OCI-LY3 (cell line): ENCODE data around the gene CLEC4D.

Source experiments
- H2AFZ ChIP-seq: fragments of 200-600, 300-600 bp; shearing (Covaris generic); 2 replicates; pipeline ENCODE4 v1.6.0; 2014; ENCODE audit warnings: antibody characterized with exemption, low read depth, low read length
- H3K27ac ChIP-seq: fragments of 200-600, 300-600 bp; sonication (generic); 2 replicates; pipeline ENCODE4 v1.5.1; 2014; ENCODE audit warnings: mild to moderate bottlenecking, low read length, moderate library complexity, mixed read lengths
- H3K27me3 ChIP-seq: fragments of 200-600, 300-600 bp; sonication (generic); 2 replicates; pipeline ENCODE4 v1.6.1; 2014; ENCODE audit warnings: low read depth, low read length, mixed read lengths
- H3K36me3 ChIP-seq: fragments of 200-600, 300-600 bp; sonication (generic); replicated peaks from 2 replicates; pipeline ENCODE3; 2014; ENCODE audit warnings: low read depth, low read length, mixed read lengths
- H3K4me1 ChIP-seq: fragments of 300-600, 200-600 bp; sonication (generic); 2 replicates; pipeline ENCODE4 v1.6.1; 2014; ENCODE audit warnings: low read length, mixed read lengths
- H3K4me2 ChIP-seq: fragments of 200-600, 300-600 bp; sonication (generic); 2 replicates; pipeline ENCODE4 v1.6.1; 2014; ENCODE audit warnings: low read length, mixed read lengths
- H3K4me3 ChIP-seq: fragments of 300-600, 200-600 bp; sonication (generic); 2 replicates; pipeline ENCODE4 v1.5.1; 2014; ENCODE audit warnings: antibody characterized with exemption, mild to moderate bottlenecking, low read length, moderate library complexity
- H3K79me2 ChIP-seq: fragments of 300-600, 200-600 bp; shearing (Covaris generic); 2 replicates; pipeline ENCODE4 v1.6.1; 2014; ENCODE audit warnings: mild to moderate bottlenecking, low read length, mixed read lengths
- H3K9ac ChIP-seq: fragments of 300-600, 200-600 bp; shearing (Covaris generic); 2 replicates; pipeline ENCODE4 v1.6.0; 2014; ENCODE audit warnings: mild to moderate bottlenecking, low read length, moderate library complexity
- H3K9me3 ChIP-seq: fragments of 200-600, 300-600 bp; shearing (Covaris generic); 2 replicates; pipeline ENCODE4 v1.6.1; 2014; ENCODE audit warnings: low read length, mixed read lengths; ENCODE audit not compliant: insufficient read depth
- H4K20me1 ChIP-seq: fragments of 200-600, 300-600 bp; sonication (generic); 2 replicates; pipeline ENCODE4 v1.6.1; 2016; ENCODE audit warnings: low read length, mixed read lengths; ENCODE audit not compliant: insufficient read depth
- EZH2phosphoT487 ChIP-seq: fragments of 200-600 bp; shearing (Covaris generic); IDR thresholded peaks from 2 replicates; pipeline ENCODE4 v1.6.1; 2018; ENCODE audit warnings: antibody characterized with exemption, mixed run types, low read depth
- TF ChIP-seq, protein P1 (sequence below): fragments of 200-600, 300-600 bp; sonication (generic); IDR thresholded peaks from 2 replicates; pipeline ENCODE4 v1.5.1; 2014; ENCODE audit warnings: antibody characterized with exemption, low read length, low read depth

The CLEC4D gene

DNA sequence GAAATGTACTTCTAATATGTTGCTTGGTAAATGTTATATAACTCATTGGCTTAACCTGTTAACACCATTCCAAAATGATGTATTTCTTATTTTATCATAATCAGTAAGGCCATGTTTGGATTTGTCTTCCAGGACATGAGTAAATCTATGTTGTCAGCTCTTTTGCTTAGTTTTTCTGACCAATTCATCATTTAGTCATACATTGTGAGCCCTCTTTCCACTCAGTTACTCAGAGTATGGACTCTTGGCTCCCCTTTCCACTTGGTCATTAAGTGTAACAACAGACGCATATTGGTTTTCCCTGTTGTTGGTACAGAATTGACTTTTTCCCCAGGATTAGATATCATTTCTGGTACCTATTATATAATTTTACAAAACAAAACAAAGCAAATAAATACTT is 9.0 kb upstream of the CLEC4D start:
- Histone ChIP-seq H3K9ac (no peak overlapping the region), H3K4me3 (no peak overlapping the region)

GRCh38 chr12:8507596-8507995 is 5.7 kb upstream of the CLEC4D start:
- Histone ChIP-seq H3K4me2 (no peak overlapping the region), H4K20me1 (no peaks in the 10 kb centered on the region), H3K4me3 (no peak overlapping the region), H3K9me3 (no peaks in the 10 kb centered on the region), H3K9ac (no peak overlapping the region), H3K27ac (no peak overlapping the region), H2AFZ (no peak overlapping the region), H3K27me3 (peaks cover 33% of the 10 kb centered on the region), H3K36me3 (no peaks in the 10 kb centered on the region), H3K4me1 (peaks cover 29% of the 10 kb centered on the region), H3K79me2 (no peaks in the 10 kb centered on the region)
- TF ChIP-seq, protein P1, sequence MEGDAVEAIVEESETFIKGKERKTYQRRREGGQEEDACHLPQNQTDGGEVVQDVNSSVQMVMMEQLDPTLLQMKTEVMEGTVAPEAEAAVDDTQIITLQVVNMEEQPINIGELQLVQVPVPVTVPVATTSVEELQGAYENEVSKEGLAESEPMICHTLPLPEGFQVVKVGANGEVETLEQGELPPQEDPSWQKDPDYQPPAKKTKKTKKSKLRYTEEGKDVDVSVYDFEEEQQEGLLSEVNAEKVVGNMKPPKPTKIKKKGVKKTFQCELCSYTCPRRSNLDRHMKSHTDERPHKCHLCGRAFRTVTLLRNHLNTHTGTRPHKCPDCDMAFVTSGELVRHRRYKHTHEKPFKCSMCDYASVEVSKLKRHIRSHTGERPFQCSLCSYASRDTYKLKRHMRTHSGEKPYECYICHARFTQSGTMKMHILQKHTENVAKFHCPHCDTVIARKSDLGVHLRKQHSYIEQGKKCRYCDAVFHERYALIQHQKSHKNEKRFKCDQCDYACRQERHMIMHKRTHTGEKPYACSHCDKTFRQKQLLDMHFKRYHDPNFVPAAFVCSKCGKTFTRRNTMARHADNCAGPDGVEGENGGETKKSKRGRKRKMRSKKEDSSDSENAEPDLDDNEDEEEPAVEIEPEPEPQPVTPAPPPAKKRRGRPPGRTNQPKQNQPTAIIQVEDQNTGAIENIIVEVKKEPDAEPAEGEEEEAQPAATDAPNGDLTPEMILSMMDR, result no peak
- no peak for TF ChIP-seq EZH2phosphoT487

More for the DNA sequence above, 9.0 kb upstream of the CLEC4D start:
- H4K20me1 ChIP-seq, result no peaks in the 10 kb centered on the region
- H3K9me3 ChIP-seq, result no peaks in the 10 kb centered on the region
- H3K79me2 ChIP-seq, result no peaks in the 10 kb centered on the region
- TF ChIP-seq, protein P1, result no peak
- no peak for TF ChIP-seq EZH2phosphoT487
- no peak overlapping the region for H2AFZ ChIP-seq
- no peak overlapping the region for H3K27ac ChIP-seq
- no peak overlapping the region for H3K4me2 ChIP-seq
- peaks cover 30% of the 10 kb centered on the region for H3K27me3 ChIP-seq
- peaks cover 26% of the 10 kb centered on the region for H3K4me1 ChIP-seq
- H3K36me3 ChIP-seq, result no peaks in the 10 kb centered on the region

- Histone ChIP-seq H3K27ac (no peak overlapping the region), H3K4me1 (peaks cover 29% of the 10 kb centered on the region), H3K9ac (no peak overlapping the region; the same call in 1 of the 2 replicates), H3K4me2 (peak overlapping the region; percentile 87; the same call in 1 of the 2 replicates), H3K27me3 (peaks cover 38% of the 10 kb centered on the region), H4K20me1 (no peaks in the 10 kb centered on the region), H3K79me2 (no peaks in the 10 kb centered on the region), H3K36me3 (no peaks in the 10 kb centered on the region), H2AFZ (no peak overlapping the region), H3K4me3 (no peak overlapping the region), H3K9me3 (no peaks in the 10 kb centered on the region)
- TF ChIP-seq EZH2phosphoT487, result no peak
- TF ChIP-seq, protein P1, result no peak
These were observed 5.1 kb upstream of the CLEC4D start for GRCh38 chr12:8508223-8508622.

DNA sequence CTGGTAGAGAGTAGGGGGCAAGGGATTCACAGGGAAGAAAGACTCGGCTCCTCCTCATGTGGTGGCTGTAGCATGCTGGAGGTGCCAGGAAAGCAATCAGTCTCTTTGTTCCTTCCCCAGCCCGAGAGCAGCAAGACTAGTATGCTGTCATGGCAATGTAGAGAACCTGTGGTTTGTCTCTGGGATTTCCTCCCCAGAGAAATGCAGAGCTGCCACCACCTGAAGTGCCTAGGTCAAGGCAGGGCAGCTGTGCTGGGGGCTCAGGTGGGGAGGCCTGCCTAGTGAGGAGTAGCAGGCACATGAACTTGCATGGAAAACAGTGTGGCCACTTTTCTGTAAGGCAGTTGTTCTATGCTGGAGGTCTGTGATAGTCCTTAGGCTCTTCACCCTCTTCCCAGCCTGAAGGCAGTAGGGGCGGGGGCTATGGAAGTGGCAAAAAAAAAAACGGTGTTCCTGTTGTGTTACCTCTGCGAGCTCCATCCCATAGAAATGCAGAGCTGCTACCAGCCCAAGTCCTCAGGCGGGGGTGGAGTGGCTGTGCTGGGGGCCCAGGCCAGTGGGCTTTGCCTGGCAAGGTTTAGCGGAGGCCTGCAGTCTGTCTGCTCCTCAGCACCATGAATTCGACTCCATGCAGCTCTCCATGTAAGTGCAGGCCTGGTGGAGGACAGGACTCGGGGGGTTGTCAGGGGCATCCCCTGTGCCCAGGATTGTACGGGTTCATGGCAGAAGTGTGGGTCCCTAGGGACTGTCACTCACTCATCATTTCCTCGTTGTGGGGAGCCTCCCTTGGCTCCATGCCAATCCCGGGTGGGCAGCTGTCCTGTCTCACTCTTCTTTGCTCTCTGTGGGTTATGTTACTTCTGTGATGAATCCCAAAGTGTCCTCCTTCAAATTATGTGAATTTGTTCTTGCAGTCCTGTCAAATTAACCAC is 4.1 kb upstream of the CLEC4D start:
- Histone ChIP-seq H2AFZ (no peak overlapping the region), H3K9ac (peak overlapping the region; percentile 29; the same call in 1 of the 2 replicates), H3K4me1 (peaks cover 29% of the 10 kb centered on the region), H3K27me3 (peaks cover 45% of the 10 kb centered on the region), H3K79me2 (no peaks in the 10 kb centered on the region), H3K9me3 (no peaks in the 10 kb centered on the region), H3K4me3 (peak overlapping the region; percentile 57), H4K20me1 (no peaks in the 10 kb centered on the region), H3K27ac (no peak overlapping the region; the same call in 1 of the 2 replicates), H3K36me3 (no peaks in the 10 kb centered on the region), H3K4me2 (peak overlapping the region; percentile 87)
- TF ChIP-seq EZH2phosphoT487, result no peak
- TF ChIP-seq, protein P1, result no peak
